GM18508 (cell line): ENCODE results near the gene GJC1.
"Not testable (repeated sequence)": the region's sequence is repeated elsewhere in the genome, so short reads cannot be mapped to it uniquely, and the experiment has no call there.

ENCODE experiments used
- ATAC-seq: cut with Tn5 transposase; IDR thresholded peaks from one replicate; pipeline ENCODE4 v1.9.1; 2021; ENCODE audit warnings: moderate number of reproducible peaks; ENCODE audit not compliant: insufficient read depth, unreplicated experiment

Gene GJC1

GRCh38 chr17:44846206-44846605 is 16.1 kb upstream of the GJC1 start:
- no peak for ATAC-seq

DNA sequence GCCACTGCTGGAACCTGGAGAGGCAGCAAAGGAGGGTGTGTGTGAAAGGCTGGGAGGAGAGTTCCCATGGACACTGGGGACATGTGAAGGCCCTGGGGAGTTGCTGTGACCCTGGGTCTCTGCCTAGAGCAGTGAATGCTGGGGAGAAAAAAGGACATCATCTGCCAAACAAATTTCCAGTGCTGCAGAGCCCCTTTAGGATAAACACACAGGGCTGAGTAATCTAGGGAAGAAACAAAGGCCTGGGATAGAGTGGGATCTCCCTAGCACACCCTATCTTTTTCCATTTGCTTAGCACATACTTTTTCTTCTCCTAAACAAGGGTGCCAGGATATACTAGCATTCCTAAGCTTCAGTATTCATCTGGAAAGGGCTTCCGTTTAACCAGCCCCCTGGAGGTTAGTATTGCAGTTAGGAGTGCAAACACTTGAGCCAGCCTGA is 14.3 kb upstream of the GJC1 start:
- no peak for ATAC-seq

GRCh38 chr17:44842748-44843147 is 12.7 kb upstream of the GJC1 start:
- no peak for ATAC-seq

- no peak for ATAC-seq
Observed at GRCh38 chr17:44840936-44841335, 10.8 kb upstream of the GJC1 start.

- ATAC-seq, result no peak
Observed at GRCh38 chr17:44840274-44840673, 10.2 kb upstream of the GJC1 start.

GRCh38 chr17:44837196-44837595 is 7.1 kb upstream of the GJC1 start:
- no peak for ATAC-seq

- no peak for ATAC-seq
Observed at GRCh38 chr17:44832805-44833204, 2.7 kb upstream of the GJC1 start.

GRCh38 chr17:44831371-44831770 is 1.3 kb upstream of the GJC1 start:
- no peak for ATAC-seq

DNA sequence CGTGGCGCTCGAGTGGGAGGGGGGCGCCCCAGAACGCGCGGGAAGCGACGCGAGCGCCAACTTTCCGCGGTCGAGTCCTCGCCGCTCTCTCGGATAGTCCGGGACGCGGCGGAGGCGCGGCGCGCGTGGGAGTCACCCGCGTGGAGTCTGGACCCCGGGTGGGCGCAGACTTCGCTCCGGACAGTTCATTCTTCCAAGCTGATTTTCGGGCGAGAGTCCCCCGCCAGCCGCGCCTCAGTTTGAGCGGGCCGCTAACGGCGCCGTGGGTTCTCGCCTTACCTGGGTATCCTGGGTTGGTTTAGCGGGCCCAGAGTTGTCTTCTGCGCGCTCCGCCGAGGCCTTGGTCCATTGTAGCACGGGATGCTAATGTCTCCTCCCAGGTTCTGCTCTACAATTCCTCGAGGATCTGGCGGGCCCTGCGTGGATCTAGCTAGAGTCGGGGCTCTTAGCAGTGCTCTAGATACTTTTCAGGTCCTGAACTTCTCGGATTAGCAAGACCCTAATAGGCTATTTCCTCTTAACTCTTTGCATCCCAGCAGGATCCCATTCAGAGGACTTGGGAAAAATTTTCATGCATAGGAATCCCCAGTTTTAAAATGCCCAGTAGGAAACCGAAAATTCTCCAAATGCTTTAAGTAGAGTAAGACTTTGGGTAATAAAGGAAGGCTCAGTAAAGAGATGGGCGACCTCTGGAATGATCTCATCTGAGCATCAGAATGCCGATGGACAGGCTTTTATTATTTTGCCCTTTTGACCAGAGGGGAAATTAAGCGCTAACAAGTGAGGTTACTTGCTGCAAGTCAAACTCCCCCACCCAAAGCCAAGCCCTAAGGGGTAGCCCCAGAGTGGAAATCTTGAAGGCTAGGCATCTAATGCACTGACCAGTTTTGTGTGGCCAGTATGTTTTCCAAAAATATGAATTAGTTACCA is 537 bp upstream of the GJC1 start:
- no peak for ATAC-seq

GRCh38 chr17:44828919-44829522 is 1.1 kb downstream of the GJC1 start:
- no peak for ATAC-seq

GRCh38 chr17:44827863-44828262 is 2.2 kb downstream of the GJC1 start:
- ATAC-seq, result no peak

GRCh38 chr17:44826123-44826790 is 3.8 kb downstream of the GJC1 start:
- no peak for ATAC-seq

- not testable (repeated sequence) for ATAC-seq
Observed at GRCh38 chr17:44825236-44825635, 4.9 kb downstream of the GJC1 start.

DNA sequence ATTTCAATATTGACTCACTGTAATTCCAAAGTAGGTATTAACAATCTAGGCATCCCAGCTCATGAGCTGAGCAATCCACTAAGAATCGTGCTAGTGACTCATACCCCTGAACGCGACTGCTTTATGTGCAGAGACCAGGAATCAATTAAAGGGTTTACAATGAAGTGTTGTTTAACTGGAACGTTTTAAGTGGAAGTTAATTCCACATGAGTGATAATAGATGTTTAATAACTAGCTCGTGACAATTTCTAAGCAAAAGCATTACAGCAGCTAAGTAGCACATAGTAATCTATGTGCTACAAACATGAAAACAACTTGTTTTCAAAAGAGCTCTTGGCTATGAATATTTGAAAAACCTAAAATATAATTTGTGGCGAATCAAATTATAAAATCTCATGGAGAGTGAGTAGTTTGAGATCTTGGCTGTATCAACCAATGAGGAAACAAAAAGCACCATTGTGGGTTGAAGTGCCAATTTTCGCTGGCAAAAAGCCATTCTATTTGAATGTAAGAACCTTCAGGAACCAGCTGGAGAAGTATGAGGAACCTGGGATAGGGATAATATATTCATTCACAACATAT is 9.4 kb downstream of the GJC1 start:
- no peak for ATAC-seq

- ATAC-seq, result not testable (repeated sequence)
Observed at GRCh38 chr17:44818508-44818907, 11.6 kb downstream of the GJC1 start.

- no peak for ATAC-seq
Observed at GRCh38 chr17:44812263-44812662, 17.8 kb downstream of the GJC1 start.

DNA sequence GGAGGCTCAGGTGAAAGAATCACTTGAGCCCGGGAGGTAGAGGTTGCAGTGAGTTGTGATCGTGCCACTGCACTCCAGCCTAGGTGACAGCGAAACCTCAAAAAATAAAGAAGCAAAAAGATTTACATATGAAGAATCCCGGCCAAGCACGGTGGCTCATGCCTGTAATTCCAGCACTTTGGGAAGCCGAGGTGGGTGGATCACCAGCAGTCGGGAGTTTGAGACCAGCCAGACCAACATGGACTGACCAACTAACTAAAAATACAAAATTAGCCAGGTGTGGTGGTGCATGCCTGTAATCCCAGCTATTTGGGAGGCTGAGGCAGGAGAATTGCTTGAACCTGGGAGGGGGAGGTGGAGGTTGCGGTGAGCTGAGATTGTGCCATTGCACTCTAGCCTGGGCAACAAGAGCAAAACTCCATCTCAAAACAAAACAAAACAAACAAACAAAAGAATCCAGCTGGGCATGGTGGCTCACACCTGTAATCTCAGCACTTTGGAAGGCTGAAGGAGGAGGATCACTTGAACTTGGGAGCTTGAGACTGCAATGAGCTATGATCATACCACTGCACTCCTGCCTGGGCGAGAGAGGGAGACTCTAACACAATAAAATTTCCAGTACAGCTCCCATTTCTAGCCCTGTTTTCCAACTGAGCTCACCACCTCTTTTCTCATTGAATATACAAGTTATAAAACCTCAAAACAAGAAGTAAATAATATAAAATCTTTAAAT is 21.3 kb downstream of the GJC1 start:
- ATAC-seq, result not testable (repeated sequence)

GRCh38 chr17:44808156-44808555 is 21.9 kb downstream of the GJC1 start:
- ATAC-seq, result no peak

DNA sequence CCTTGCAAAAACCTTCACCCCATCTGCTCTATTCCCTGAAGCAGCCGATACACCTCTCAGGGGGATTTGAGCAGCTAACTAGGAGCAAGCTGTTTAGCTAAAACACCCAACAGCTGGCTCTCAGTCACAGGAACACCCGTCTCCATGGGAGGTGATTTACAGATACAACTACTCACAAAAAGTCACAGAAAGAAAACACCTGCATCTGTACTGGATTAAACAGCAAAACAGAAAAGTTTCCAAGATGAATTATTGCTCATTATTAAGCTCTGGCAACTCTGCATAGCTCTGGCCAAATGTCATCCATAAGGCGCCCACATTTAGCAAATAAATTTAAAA is 22.3 kb downstream of the GJC1 start:
- no peak for ATAC-seq

DNA sequence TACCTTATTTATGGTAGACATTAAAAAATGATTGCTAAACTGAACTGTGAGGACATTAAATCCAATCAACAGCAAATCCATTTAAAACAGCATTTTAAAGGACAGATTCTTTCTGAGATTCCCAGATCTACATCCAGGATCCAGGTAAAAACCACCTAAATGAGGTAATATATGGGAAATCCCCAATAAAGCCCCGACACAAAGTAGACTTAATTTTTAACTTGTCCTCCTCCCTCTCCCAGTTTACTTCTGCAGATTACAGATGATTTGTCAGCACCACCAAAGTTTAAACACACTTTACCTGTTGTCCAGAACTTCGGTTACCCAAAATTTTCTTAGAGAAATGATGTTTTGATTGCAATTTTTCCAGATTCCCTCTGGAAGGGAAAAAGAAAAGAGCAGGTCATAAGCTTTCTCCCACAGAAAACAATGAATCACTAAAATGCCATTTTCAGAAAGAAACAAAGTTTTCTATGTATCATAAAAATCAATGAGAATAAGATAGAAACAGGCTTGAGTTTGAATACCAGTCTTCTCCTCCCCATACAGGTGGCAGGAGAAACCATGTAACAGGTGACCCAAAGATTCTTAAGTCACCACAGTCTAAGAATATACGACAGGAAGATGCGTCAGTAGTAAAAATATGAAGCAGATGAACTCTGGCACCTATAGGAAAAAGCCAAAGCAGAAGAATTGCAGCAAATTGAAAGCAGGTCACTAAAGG is 22.8 kb downstream of the GJC1 start:
- ATAC-seq, result no peak
